ENCODE results near the gene SMIM5.

Gene SMIM5

DNA sequence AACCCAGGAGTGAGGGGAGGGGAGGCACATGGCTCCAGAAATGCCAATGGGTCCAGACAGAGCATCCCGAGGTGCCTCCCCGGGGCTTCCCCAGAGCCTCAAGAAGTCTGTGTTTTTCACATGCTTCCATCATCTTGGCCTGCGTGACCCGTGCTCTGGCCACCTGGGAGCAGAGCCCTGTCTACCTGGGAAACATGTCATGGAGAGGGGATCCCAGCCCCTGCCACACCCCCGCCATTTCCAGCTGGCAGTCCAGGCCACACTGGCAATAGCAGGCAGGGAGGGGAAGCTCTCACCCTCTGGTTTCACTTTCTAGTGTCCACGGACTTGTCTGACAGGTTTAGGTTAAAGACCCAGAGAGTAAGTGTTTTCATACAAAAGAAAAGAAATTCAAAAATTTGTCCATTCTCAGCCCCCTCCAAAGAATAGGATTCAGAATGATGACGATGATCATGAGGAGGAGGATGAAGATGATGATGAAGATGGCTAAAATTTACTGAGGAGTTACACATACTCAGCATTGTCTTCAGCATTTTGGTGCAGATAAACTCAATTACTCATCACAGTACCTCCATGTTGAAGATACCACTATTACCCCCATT lies 9.0 kb downstream of the SMIM5 start:
- DNase-seq, result no peak

DNA sequence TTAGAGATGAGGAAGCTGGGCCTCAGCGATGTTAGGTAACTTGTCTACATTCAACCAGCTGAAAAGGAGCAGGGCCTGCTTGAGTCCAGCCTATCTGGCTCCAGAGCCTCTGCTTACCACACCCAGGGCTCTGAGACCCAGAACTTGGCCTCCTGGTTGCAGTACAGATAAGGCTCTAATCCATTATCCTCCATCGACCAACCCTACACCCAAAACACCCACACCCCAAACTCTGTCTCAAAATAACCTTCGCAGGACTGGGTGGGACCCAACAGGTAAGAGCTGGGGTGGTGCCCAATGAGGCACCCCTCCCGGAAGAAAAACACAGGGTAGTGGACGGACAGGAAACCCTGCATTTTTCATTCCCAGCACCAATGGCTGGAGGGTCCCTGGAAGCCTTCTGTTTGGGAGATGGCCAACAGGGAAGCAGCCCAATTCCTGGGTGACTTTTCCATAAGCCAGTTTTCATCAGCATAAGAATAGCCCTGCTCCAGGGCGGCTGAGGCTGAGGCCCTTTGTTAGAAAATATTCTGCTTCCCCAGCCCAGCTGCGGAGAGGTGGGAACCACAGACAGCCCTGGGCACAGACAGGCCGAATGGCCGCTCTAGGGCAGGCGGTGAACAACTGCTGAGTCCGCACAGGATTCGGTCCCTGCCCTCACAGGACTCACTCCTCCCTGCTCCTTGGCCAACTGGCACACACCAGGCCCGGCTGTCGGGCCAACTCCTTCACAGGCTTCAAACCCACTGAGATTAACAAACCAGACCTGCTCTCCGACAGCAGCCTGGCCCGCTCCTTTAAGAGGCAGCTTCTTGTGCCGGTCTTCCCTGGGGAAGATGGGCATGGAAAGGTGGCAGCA lies 9.8 kb downstream of the SMIM5 start:
- DNase-seq, result no peak

DNA sequence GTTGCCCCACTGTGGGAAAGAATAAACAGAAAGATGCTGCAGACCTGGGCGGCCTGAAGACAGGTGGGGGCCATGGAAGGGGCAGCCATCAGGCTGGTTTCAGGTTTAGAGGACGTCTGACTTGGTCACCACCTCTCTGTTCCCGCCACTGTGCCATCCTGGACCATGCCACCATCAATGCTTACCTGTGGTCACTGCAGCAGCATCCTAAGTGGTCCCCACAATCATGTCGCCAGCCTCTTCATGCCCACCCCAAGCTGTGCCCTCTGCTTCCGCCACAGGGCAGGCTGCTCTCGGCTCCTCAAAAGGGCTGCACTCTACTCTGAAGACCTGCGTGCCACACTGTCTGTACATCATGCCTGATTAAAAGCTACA lies 10.4 kb downstream of the SMIM5 start:
- DNase-seq, result no peak

DNA sequence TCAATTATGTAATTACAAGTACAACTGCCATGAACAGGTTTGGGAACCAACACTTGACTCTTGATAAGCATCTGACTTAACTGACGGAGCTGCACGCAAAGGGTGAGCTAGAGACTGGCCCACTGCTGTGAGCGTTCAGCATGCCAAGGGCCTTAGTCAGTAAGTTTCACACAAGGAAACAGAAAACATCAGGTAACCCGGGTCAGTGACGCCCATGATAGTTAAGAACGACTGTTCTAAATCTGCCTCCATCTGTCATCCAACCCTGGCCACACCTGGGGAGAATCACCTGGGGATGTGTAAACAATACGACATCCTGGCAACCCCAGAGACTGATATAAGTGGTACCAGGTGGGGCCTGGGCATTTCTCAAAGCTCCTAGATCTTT lies 12.3 kb downstream of the SMIM5 start:
- DNase-seq, result no peak

DNA sequence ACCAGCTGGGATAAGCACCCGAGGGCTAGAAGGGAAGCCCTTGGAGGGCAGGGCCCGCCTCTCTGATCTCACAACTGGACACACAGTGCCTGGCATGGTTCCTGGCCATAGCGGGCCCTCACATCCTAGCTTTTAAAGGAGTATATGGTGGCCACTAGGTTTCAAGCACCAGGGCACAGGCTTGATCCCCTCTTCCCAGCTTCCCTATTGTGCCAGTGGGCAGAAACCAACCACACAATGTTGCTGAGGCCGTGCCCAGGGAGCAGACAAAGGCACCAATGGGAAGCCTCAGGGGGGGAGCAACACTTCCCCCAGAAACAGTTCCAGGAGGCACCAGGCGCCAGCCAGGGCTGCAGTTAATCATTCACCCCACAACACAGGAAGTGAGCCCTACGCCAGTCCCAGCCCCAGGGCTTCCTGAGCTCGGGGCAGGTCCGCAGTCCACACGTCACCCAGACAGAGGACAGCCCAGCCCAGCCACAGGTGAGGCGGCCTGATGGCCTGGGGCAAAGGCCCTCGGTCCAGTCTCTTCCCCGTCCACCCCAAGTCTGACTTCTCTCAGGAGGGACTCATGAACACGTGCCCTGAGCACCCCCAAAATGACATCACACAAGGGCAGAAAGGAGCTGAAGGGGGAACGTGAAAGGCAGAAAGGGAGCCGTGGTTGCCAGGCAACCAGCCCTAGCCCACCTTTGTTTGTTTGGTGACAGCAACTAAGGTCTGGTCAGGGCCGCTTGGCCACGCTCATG lies 12.8 kb downstream of the SMIM5 start:
- DNase-seq, result peak; percentile 27

DNA sequence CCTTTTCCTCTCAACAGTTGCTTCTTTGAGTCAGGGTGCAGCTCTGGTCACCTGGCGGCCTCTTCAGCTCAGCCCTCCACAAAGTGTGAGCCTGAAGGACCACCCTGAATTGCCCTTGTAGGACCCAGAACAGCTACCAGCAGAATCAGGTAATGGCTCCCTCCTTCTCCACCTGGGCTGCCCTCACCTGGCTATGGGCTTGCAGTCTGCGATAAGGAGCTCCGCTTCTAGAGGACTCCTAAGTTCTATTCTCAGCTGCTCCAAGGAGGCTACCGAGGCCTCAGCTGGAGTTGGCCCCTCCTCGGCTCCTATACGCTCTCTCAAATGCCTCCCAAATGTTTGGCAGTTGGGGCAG lies 13.4 kb downstream of the SMIM5 start:
- no peak for DNase-seq

DNA sequence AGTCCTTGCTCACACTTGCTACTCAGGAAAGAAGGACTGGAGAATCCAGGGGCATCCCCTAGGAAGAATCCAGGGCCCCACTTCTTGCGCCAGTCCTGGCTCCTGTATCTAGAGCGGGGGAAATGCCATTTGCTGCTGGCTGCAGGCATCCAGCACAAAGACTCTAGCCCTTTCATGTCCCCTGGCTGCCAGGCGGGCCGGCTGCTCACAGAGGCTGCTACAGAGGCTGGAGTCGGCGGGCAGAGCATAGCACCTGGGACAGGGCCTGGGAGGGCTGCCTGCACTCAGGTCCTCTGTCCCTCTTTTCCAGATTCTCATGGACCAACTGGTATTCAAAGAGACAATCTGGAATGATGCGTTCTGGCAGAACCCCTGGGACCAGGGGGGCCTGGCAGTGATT lies 13.8 kb downstream of the SMIM5 start:
- no peak for DNase-seq

DNA sequence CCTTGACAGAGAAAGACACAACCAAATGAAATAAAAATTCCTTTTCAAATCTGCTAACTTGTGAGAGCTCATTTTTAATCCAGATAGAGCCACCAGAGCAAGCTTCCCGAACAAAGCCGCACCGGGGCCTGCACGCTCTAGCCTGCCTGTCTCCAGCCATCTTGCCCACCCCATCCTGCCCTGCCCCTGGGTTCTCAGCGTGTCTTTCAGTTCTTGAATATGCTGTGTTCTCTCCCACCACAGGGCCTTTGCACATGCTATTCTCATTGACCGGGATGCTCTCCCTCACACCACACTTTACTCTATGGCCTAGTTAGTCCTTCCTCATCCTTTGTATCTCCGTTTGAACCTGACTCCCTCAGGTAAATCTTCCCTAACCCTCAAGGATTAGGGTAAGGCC lies 14.7 kb downstream of the SMIM5 start:
- DNase-seq, result no peak

DNA sequence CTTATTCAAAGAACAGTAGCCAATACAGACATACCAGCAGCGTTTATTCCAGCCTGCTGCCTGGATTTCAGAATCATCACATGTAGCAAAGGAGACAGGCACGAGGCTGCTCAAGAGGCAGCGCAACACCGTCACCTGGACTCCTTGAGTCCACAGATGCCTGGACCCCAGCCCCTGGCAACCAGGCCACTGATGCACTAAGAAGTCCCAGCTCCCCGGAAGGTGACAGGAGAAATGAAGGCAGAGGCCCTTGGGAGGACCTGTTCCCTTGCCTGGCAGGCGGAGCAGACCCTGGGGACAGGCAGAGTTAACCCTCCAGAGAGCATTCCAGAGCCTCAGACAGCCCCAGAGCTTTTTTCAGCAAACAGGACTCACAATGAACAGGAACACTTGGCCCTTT lies 16.5 kb downstream of the SMIM5 start:
- DNase-seq, result no peak

DNA sequence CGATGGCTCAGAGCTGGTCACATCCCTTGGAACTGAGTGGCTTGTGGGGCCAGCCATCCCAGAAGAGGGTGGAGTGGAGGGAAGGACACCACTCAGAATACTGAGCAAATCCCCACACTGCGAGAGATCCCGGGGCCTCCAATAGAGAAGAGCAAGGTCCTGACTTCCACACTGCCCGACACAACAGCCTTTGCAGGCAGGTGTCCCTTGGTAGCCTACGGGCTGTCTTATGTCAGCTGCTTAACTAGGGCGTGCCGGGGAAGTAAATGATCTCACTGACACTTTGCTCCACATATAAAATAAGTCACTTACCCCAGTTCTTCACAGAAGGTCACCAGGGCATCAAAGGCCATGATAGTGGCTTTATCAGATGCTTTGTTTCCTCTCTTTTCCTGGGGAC lies 17.6 kb downstream of the SMIM5 start:
- no peak for DNase-seq

DNA sequence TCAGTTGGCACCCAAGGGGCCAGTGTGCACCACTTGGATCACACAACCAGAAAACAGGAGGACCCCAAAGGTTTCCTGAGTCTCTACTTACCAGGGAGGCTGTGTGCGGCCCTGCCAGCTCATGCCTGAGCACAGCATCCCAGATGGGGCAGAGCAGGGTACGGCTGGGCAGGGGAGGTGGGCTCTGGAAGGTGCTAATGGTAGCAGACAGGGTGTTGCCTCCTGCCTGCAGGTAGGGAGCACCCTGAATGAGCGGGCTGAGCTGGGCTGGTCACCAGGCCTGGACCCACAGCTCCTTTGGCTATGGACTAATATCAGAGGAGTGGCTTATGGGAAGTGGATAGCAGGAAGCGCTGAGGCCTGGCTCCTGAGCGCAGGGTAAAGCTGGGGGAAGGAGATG lies 19.1 kb downstream of the SMIM5 start:
- DNase-seq, result no peak

DNA sequence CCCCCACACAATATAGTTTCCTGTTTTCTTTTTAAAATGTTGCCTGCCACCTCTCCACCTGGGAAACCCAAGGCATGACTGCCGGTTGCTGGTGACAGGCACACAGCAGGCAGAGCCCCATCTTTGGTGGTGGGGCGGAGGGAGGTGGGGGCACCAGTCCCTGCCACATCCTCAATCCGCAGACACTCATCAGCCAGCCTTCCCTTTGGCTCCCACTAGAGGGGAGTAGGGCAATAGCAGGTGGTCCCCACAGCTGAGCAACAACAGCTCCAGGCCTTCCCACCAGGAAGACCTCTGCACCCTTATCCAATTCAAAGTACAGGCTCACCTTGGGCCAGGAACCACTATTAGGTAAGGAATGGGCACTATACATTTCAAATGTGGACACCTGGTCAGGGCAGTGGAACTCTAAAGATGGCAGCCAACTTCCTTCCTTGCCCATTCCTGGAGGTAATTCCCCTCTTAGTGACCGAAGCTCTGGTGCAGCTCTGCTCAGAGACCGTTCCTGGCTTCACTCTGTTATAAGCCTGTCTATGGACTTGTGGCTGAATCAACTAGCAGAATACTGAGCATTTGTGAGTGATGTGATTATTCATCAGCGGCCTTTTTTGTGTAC lies 19.8 kb downstream of the SMIM5 start:
- peak; percentile 36 for DNase-seq

DNA sequence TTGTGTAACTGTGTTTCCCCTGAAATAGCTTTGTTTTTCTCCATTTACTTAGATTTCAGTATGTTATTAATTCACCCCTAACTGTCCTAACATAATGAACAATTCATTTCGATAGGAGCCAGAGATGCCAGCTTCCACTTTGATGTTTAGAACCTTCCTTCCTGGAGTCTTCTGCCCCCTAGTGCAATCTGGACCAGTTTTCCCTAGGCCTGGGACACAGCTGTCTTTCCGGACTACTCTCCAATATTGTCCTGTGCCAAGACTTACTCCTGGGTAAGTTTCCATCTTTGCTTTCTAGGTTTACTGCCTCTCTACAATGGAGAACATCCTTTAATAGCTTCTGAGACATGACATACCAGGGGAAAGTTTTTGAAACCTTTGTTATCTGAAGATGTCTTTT lies 20.9 kb downstream of the SMIM5 start:
- no peak for DNase-seq

DNA sequence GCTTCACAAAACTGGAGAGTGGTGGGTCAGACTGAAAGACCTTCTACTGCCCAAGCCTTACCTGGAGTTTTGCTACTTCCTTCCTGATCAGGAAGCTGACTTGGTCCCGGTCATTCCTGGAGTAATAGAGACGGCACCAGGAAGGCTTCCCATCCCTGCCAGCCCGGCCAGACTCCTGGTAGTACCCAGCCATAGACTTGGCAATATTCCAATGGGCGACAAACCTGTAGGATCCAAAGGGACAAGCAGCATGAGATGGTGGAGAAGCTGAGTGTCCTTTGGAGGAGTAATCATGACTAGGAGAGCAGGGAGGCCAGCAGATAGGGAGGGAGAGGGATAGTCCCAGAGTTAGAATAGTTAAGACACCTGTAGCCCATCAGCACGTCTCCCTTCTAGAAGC lies 25.0 kb downstream of the SMIM5 start:
- DNase-seq, result no peak

DNA sequence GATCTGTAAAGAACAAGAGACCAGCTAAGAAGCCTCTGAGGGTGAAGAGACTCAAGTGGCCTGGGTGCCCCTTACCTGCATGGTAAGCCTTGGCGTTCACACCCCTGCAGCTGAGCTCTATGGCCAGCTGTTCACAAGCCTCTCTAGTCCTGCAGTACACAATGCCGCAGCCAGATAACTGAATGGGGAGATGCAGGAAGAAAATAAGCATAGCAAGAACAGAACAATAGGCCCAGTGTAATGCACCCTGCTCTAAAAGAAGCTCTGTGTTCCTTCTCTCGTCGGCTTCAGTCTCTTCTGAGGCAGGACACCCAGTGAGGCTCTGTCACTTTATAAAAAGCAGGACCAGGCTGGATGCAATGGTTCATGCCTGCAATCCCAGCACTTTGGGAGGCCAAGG lies 28.3 kb downstream of the SMIM5 start:
- DNase-seq, result no peak

DNA sequence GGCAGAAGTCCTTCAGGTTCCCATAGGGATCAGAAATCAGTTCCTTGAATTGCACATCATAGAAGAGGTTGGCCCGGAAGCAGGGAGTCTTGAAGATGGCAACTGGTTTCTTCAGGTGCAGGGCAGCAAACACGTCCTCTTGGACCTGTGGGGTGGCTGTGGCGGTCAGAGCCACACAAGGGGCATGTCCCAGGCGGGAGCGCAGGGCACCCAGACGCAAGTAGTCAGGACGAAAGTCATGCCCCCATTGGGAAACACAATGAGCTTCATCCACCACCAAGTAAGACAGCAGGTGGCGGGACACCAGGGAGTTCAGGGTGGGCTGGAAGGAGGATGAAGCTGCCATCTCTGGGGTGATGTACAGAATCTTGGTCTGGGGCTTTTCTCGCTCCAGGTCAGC lies 29.3 kb downstream of the SMIM5 start:
- no peak for DNase-seq

DNA sequence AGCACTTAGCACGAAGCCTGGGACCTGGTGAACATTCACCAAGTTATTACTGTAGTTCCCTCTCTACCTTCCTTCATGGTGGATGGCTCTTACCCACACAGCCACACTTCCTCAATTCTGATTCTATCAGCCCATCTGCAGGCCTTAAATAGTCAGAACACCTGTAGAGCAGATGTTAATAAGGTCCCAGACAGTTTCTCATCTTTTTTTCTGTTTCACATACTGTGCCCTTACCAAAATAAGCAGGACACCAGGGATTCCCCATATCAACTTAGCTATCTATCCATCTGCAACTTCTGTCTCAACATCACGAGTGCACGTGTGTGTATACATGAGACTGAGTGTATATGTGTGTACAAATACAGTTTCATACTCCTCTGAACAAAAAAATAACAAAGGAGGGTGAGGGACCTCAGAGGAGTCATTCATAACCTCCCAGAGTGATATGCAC lies 30.9 kb downstream of the SMIM5 start:
- no peak for DNase-seq

DNA sequence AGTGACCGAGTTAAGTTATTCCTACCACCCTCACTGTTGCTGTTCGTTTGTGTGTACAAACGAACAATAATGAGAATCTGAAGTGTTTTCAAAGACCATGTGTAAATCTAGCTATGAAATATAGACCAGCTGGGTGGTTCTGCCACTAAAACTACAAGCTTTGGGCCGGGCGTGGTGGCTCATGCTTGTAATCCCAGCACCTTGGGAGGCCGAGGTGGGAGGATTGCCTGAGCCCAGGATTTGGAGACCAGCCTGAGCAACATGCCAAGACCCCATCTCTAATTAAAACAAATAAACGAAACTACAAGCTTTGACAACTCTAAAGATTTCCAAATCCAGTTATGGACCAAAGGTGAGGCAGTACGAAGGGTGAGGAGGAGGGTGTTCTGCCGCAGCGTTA lies 32.7 kb downstream of the SMIM5 start:
- DNase-seq, result no peak

DNA sequence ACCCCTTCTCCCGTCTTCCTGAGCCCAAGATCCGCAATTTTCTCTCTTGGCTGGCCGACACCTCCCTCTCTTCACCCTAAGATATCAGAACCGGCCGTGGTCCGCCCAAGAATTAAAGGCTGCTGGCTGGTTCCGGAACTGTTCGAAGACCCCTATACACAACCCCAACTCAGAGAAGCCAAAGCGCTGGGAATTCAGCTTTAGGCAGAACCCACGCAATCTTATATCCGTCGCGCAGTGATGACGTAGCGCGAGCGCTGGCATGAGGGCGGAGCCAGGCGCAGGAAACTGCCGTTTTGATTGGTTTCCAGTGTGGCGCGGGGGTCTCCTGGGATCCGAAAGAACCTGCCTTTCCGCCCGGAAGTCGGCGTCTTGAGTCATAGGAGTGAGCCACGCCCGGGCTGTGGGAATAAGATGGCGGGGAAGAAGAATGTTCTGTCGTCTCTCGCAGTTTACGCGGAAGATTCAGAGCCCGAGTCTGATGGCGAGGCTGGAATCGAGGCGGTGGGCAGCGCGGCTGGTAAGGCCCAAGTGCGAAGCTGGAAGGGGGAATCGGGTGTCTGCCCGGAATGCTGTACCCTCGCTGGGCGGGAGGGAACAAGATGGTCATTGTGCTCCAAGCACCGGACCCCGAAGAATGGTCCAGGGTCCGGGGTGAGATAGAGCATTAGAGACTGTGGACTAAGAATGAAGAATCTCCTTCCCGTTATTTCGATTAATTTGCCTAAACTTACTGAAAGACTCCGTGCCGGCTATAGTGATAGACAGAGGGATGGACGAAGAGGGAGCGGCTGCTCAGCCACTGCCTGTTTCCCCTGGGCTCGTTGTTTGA lies 33.9 kb downstream of the SMIM5 start, which contains the start of the genes RECQL5 and SAP30BP:
RECQL5 (minus strand) TSS at position 196 of the 832 bp plus-strand sequence. CDS start 597 bp downstream, outside the sequence.
SAP30BP (plus strand) TSS at position 380 of the 832 bp plus-strand sequence; CDS start at position 415, 35 bp downstream.
- peak; percentile 97 for DNase-seq

DNA sequence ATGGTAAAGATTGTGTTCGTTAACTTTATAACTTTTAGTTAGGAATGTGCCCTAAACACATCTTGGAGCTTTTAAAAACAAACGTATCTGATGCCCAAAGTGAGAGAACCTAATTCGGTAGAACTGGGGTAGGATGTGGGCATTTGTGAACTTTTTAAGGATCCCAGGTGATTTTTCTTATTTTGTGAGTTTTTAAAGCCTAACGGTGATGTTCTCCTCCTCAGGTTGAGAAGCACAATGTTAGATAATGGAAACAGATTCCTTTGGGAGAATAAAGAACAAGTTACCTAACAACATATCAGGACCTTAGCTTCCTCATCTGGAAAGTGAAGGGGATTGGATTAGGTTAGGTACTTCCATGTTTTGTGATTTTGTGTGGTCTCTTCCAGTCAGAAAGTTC lies 34.6 kb downstream of the SMIM5 start:
- DNase-seq, result no peak

DNA sequence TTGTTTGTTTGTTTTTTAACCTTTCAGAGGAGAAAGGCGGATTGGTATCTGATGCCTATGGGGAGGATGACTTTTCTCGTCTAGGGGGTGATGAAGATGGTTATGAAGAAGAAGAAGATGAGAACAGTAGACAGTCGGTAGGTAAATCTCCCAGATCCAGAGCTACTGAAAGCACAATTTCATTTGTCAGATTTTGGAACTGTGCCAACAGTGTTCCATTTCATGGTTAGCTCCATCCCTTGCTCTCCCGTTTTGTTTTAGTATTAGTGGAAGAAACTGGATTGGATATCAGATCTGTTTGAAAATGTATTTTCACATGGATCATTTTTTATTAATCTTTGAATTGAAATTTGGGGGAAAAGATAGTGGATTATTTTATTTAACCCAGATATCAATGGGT lies 35.3 kb downstream of the SMIM5 start:
- no peak for DNase-seq

DNA sequence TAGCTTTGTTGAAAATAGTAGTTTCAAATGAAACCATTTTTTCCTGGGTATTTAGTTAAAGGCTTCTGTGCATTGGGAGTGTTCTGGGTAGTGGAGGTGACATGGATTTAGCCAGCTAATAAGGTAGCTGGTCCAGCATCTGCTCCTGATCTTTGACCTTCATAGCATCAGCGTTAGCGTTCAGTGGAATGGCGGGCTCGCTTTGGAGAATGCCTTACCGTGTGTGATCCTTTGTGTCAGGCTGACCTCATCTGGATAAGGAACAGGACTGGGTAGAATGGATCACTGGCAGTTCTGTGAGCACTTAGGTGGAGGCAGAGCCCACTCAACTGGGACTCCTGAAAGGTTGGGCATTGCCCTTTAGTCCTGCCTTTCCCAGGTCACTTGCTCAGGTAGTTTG lies 37.6 kb downstream of the SMIM5 start:
- no peak for DNase-seq
